Ectodermal cell (in vitro differentiated cells): ENCODE results near the gene PC.

Experiments used
- H3K27ac ChIP-seq: 2 replicates; pipeline ENCODE4 v1.7.0; 2013; ENCODE audit warnings: mild to moderate bottlenecking, low read depth, low read length; ENCODE audit not compliant: insufficient read depth, poor library complexity, severe bottlenecking
- H3K27me3 ChIP-seq: 2 replicates; pipeline ENCODE4 v1.7.0; 2013; ENCODE audit warnings: mild to moderate bottlenecking, low read length; ENCODE audit not compliant: insufficient read depth, control insufficient read depth, poor library complexity, severe bottlenecking
- H3K36me3 ChIP-seq: one replicate; pipeline ENCODE4 v1.7.0; 2013; ENCODE audit warnings: low read length; ENCODE audit not compliant: control insufficient read depth, insufficient read depth
- H3K4me1 ChIP-seq: one replicate; pipeline ENCODE4 v1.7.0; 2013; ENCODE audit warnings: low read length; ENCODE audit not compliant: control insufficient read depth, insufficient read depth
- H3K4me3 ChIP-seq: 2 replicates; pipeline ENCODE4 v1.7.0; 2013; ENCODE audit warnings: low read depth, low read length, control low read depth; ENCODE audit not compliant: insufficient read depth
- H3K9me3 ChIP-seq: 2 replicates; pipeline ENCODE4 v1.7.0; 2013; ENCODE audit warnings: mild to moderate bottlenecking, low read length, moderate library complexity; ENCODE audit not compliant: control insufficient read depth
- WGBS, 2 experiments: methylation state at CpG; one replicate each; pipeline ENCODE4 v1.1.7; 2013; ENCODE audit warnings: missing lambda C conversion rate in 2 of 2; 5-methylcytosine and 5-hydroxymethylcytosine counted together

The PC gene

DNA sequence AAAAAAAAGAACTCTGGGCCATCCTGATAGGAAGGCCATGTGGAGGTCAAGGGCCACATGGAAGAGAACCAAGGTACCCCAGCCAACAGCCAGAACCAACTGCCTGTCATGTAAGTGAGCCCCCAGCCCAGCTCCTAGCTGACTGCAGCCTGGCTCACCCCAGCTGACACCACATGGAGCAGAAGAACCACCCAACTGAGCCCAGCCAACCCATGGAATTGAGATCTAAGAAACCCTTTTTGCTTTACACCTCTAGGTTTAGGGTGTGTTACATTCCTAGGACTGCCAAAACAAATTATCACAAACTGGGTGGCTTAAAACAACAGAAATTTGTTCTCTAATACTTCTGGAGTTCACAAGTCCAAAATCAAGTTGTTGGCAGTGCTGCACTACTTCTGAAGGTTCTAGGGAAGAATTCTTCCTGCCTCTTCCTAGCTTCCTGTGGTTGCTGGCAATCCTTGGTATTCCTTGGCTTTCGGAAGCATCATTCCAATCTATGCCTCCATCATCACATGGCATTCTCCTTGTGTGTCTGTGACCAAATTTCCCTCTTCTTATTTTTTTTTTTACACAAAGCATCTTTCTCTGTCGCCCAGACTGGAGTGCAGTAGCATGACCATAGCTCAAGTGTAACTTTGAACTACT lies 21.3 kb upstream of the PC start:
- H3K4me3 ChIP-seq = no peak overlapping the region
- WGBS, 2 experiments = 87 to 92% methylated on average over 2 of the region's 2 CpGs
- no peaks in the 10 kb centered on the region for H3K27me3 ChIP-seq
- H3K4me1 ChIP-seq = no peaks in the 10 kb centered on the region
- no peak overlapping the region for H3K27ac ChIP-seq
- H3K9me3 ChIP-seq = no peaks in the 10 kb centered on the region
- H3K36me3 ChIP-seq = no peaks in the 10 kb centered on the region

DNA sequence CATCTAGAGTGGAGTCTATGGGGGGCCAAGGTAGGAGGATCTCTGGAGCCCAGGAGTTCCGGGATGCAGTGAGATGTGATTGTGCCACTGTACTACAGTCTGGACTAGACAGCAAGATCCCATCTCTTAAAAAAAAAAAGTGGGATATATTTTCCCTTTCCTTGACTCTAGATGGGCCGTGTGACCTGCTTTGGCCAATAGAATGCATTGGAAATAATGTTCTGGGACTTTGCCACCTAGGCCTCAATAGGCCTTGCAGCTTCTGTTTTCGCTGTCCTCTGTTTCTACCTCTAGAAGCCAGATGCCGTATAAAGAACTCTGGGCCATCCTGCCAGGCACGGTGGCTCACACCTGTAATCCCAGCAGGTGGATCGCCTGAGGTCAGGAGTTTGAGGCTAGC lies 20.5 kb upstream of the PC start:
- Histone ChIP-seq H3K9me3 (no peaks in the 10 kb centered on the region), H3K27me3 (no peaks in the 10 kb centered on the region), H3K4me1 (no peaks in the 10 kb centered on the region), H3K4me3 (no peak overlapping the region), H3K27ac (no peak overlapping the region), H3K36me3 (no peaks in the 10 kb centered on the region)
- WGBS, 2 experiments = 91% methylated on average over 6 of the region's 6 CpGs

DNA sequence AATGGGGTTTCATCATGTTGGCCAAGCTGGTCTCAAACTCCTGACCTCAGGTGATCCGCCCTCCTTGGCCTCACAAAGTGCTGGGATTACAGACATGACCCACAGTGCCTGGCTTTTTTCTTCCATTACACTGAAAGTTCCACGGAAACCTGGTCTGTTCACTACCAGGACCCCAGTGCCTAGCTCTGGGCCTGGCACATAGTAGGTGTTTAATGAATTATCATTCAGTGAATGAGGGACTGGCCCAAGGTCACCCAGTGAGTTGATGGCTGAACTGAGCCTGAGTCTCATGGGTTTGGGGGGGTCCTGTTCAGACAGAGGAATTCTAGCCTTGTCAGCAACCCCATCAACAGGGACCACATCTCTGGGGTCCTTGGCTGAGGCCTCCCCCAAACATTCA lies 20.0 kb upstream of the PC start:
- Histone ChIP-seq H3K4me1 (no peaks in the 10 kb centered on the region), H3K4me3 (no peak overlapping the region), H3K27me3 (no peaks in the 10 kb centered on the region), H3K27ac (no peak overlapping the region), H3K36me3 (no peaks in the 10 kb centered on the region), H3K9me3 (no peaks in the 10 kb centered on the region)
- WGBS, 2 experiments = 94 to 97% methylated on average over 2 of the region's 2 CpGs

DNA sequence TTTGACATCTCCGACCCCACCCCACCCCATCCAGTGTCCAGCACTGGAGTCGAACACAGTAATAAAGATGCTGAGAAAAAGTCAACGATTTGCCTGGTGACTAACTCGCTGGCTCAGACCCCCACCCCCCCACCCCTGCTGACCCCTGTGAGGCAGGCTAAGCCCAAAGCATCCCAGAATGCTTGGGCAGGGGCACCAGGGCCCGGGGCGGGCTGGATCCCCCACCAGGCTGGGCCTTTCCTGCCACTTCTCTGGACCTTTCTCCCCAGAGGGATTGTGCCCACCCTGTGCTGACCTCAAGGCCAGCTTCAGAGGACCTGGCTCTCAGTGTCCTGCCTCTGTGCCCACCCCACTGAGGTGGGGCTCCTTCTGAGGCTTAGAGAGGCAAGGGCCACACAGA lies 18.7 kb upstream of the PC start:
- Histone ChIP-seq H3K27ac (no peak overlapping the region), H3K36me3 (no peaks in the 10 kb centered on the region), H3K27me3 (no peaks in the 10 kb centered on the region), H3K9me3 (no peaks in the 10 kb centered on the region), H3K4me1 (no peaks in the 10 kb centered on the region), H3K4me3 (no peak overlapping the region)
- WGBS, 2 experiments = 88 to 89% methylated on average over 6 of the region's 6 CpGs

DNA sequence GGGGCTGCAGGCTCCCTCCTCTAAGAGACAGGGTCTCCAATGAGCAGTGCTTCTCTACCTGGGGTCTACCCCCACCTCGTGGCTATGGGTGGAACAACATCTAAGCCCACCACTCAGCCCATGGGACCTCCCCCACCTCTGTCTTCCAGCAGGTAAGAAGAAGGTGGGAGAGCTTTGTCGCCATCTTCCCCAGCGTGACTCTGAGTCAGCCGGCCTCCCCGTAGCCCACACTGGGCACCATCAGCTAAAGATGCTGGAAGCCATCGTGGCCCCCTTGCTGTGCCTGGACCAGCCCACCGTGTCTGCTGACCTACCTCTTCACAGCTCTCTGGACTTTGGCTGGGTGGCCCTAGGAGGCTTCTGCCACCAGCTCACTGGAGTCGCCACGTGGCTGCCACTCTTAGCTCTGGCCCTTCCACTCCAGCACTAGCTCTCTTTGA lies 17.9 kb upstream of the PC start:
- 44 to 45% methylated on average over 9 of the region's 9 CpGs for WGBS, 2 experiments
- no peaks in the 10 kb centered on the region for H3K36me3 ChIP-seq
- H3K27ac ChIP-seq = no peak overlapping the region
- H3K4me3 ChIP-seq = no peak overlapping the region
- no peaks in the 10 kb centered on the region for H3K9me3 ChIP-seq
- no peaks in the 10 kb centered on the region for H3K27me3 ChIP-seq
- no peaks in the 10 kb centered on the region for H3K4me1 ChIP-seq

DNA sequence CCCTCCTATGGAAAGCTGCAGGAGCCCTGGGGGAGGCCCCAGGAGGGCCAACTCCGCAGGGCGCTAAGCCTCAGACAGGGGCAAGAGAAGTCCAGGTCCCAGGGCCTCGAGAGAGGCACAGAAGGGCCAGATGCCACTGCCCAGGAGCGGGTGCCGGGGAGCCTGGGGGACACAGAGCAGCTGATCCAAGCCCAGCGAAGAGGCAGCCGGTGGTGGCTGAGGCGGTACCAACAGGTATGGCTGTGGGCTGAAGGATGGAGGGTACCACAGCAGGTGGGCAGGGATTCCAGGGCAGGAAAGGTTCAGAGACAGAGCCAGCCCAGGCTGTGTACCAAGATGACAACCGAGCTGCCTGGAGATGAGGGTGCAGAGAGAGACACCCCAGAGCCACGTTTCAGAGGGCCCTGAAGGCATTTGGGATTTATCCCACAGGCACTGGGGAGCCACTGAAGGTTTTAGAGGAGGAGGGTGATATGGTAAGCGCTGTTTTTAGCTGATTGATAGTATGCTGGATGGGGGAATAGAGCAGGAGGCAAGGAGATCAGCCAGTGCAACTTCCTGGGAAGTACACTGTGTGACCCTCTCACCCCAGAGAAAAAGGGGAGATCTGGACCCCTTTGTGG lies 17.3 kb upstream of the PC start:
- H3K36me3 ChIP-seq = no peaks in the 10 kb centered on the region
- no peaks in the 10 kb centered on the region for H3K9me3 ChIP-seq
- WGBS, 2 experiments = 73% methylated on average over 11 of the region's 11 CpGs
- H3K27ac ChIP-seq = no peak overlapping the region
- no peak overlapping the region for H3K4me3 ChIP-seq
- H3K4me1 ChIP-seq = no peaks in the 10 kb centered on the region
- H3K27me3 ChIP-seq = no peaks in the 10 kb centered on the region

DNA sequence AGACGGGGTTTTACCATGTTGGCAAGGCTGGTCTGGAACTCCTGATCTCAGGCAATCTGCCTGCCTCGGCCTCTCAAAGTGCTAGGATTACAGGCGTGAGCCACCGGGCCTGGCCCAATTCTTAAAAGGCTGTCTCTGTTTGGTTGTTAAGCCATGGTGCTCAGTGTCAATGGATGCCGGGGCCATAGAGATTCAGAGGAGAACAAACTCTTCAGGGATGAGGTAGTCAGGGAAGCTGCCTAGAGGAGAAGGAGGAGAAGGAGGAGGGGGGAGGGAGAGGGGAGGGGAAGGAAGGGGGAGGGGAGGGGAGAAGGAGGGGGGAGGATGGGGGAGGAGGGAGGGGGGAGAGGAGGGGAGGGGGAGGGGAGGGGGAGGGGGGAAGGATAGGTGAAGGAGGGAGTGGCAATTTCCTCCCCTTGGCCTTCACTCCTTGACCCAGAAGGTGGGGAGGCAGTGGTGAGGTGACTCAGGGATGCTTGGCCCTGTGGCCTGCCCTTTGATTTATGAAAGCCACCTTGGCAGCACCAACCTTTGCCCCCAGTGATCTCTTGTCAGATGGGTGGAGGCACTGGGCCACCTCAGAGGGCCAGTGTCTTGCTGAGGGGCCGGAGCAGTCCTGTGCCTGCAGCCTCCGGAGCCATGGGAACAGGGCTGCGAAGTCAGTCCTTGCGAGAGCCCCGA lies 16.7 kb upstream of the PC start, which contains the start of gene C11orf86:
Gene C11orf86, plus strand, starts transcription at position 581 of the 681 bp plus-strand sequence. Its CDS starts 59 bp downstream, at position 640.
- no peaks in the 10 kb centered on the region for H3K27me3 ChIP-seq
- no peaks in the 10 kb centered on the region for H3K36me3 ChIP-seq
- H3K9me3 ChIP-seq = no peaks in the 10 kb centered on the region
- no peak within 1 kb of the TSS for H3K27ac ChIP-seq
- H3K4me1 ChIP-seq = no peaks in the 10 kb centered on the region
- H3K4me3 ChIP-seq = no peak within 1 kb of the TSS
- WGBS, 2 experiments = 72 to 79% methylated on average over 10 of the region's 10 CpGs

DNA sequence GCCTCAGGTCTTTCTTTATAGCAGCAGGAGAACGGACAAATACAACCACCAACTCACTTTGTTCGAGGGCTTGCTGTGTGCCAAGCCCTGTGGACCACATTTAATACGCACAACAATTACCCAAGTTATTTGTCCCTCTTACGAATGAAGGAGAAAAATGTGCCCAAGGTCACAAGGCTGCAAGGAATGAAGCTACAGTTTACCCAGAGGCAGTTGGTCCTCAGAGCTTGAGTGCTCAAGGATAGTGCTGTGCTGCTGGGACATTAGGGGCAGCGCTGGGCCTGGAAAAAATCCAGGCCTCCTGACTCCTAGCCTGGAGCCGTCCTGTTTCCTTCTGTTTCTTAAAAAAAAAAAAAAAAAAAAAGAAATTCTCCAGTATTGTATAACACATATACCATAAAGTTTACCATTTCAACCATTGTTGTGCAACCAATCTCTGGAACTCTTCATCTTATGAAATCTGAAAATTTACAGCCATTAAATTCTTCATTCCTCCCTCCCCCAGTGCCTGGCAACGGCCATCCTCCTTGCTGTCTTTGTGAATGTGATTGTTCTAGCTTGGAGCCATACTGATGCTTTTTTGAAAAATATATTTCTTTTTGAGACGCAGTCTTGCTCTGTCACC lies 15.9 kb upstream of the PC start:
- WGBS, 2 experiments = 91 to 92% methylated on average over 8 of the region's 8 CpGs
- Histone ChIP-seq H3K4me3 (no peak overlapping the region), H3K9me3 (no peaks in the 10 kb centered on the region), H3K4me1 (no peaks in the 10 kb centered on the region), H3K27ac (no peak overlapping the region), H3K36me3 (no peaks in the 10 kb centered on the region), H3K27me3 (no peaks in the 10 kb centered on the region)

DNA sequence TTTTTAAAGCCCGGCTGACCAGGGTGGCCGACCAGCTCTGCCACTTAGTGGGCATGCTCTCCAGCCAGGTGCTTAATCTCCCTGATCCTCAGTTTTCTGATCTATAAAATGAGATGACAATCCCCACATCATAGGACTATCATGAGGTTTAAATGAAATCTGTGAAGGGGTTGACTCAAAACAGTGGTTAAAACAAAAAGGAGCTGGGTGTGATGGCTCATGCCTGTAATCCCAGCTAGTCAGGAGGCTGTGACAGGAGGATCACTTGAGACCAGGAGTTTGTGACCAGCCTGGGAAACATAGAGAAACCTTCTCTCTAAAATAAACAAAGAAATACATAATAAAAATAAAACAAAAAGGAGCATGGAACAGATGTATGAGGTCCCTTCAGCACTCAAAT lies 13.3 kb upstream of the PC start:
- Histone ChIP-seq H3K27ac (no peak overlapping the region), H3K36me3 (no peaks in the 10 kb centered on the region), H3K4me3 (no peak overlapping the region), H3K9me3 (no peaks in the 10 kb centered on the region), H3K4me1 (no peaks in the 10 kb centered on the region), H3K27me3 (no peaks in the 10 kb centered on the region)
- 87 to 95% methylated on average over 2 of the region's 2 CpGs for WGBS, 2 experiments

DNA sequence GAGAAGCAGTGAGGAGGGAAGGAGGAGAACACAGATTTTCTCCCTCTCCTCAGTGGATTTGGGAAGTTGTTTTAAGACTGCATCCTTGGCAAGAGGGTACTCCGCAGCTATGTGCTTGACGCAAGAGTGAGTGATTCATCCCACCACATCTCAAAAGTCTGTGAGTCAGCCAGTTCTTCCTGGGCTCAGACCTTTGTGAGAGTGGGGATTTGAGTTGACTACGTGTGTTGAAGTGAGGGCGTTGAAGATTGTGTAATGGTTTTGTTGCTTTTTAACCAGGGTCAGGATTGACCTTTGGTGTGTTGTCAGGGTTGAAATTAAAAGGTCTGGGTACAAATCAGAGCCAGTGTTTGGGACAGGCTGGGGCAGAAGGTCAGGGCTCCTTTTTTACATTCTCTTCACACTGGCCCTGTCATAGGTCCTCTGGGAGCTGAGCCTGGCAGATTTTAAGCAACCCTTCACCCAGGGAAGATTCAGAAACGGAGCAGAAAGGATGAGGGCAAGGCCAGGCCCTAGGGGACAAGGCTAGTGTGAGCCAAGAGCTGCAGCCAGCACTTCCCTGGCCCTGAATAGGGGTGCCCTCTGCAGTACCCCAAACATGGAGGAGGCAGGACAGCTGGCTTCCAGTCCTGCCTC lies 12.7 kb upstream of the PC start:
- 91 to 94% methylated on average over 5 of the region's 5 CpGs for WGBS, 2 experiments
- no peak overlapping the region for H3K4me3 ChIP-seq

More for the DNA sequence above, 12.7 kb upstream of the PC start:
- Histone ChIP-seq H3K36me3 (no peaks in the 10 kb centered on the region), H3K27ac (no peak overlapping the region), H3K4me1 (no peaks in the 10 kb centered on the region), H3K9me3 (no peaks in the 10 kb centered on the region), H3K27me3 (no peaks in the 10 kb centered on the region)
